ENCODE data around the gene CLDN19. TPM values are rescaled to one million over a fixed set of nuclear protein-coding genes. Genes with fewer than 3 reads are reported as not detected.

Gene CLDN19
- total and polyA plus RNA-seq, 12 donors = 0.06 TPM; not detected in 11

DNA sequence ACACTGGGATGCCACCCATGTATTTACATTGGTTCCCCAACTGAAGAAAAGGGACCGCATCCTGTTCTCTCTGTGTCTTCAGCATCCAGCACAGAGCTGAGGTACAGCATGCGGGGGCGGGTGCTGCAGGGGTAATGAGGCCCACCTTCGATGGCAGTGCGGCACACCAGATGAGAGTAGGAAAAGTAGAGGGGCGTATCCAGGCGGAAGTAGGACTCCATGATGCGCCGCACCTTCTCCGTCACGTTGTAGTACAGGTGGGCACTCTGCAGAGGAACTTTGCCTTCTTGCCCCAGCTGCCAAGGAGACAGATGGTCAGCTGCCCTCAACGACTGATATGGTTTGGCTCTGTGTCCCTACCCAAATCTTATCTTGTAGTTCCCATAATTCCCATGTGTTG, 10.0 kb upstream of the CLDN19 start:
- no peak for DNase-seq
- Histone ChIP-seq H3K27me3 (no peaks in the 10 kb centered on the region), H3K4me3 (no peak overlapping the region), H3K36me3 (peaks cover 6 to 89% (median 48%) of the 10 kb centered on the region in 9 donors), H3K4me1 (peaks cover 0 to 16% (median 0%) of the 10 kb centered on the region in 9 donors), H3K27ac (no peak overlapping the region), H3K9me3 (no peaks in the 10 kb centered on the region)
- 89 to 92% methylated on average over 12 of the region's 12 CpGs for WGBS, 2 donors
- ATAC-seq = no peak
- TF ChIP-seq CTCF (IDR thresholded peaks at IDR 0.05) = no peak
- intact Hi-C loops (cut with DNase I) = loop anchor here in 3 of 10 donors (10.0 kb wide), 3 partner anchors 405 to 595 kb away; partner anchors contain the start of genes FOXJ3 (in 1 of the 3) and GUCA2B (in 1 of the 3)

DNA sequence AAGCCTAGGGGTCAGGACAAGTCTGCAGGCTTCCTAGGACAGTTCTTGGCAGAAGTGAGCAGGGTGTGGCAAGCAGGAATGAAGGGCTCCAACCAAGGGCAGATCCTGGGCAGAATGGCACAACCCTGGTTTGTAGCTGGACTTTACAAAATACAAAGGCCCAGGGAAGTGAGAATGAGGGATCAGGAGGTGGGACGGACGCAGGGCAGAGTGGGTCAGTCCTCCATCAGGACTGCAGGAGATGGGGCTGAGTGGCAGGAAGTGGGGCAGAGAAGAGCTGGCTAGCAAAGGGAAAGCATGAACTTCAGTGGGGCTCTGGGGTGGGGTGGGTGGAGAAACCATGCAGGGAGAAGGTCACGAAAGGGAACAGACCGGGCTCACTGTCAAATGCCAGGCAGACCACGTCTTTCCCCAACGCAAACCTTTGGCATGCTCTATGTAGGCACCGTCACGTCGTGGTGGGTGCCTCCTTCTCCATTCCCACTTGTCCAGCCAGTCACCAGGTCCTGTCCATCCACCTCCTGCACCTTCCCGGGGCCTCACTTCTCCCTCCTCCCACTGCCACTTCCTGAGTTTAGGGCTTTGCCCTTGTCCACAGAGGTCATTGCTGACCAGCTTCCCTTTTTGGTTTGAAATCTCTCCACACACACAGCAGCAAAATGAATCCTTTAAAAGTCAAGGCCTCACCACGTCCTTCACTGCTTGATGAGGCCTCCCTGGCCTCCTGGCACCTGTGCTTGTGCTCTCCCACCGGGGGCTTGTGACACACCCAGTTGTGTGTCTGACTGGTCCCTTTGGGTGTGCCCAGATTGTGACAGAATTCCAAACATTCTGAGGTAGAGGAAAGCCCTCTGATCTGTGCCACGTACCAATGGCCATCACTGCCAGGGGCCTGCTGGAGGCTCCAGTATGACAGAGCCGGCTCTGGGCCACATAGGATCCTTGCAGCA, 8.7 kb upstream of the CLDN19 start:
- peaks cover 0 to 16% (median 0%) of the 10 kb centered on the region in 9 donors for H3K4me1 ChIP-seq
- DNase-seq = no peak
- peaks cover under 1 to 76% (median 39%) of the 10 kb centered on the region in 9 donors for H3K36me3 ChIP-seq
- no peaks in the 10 kb centered on the region for H3K9me3 ChIP-seq
- peak in 1 of 8 donors; percentile 26 for ATAC-seq
- H3K4me3 ChIP-seq = no peak overlapping the region
- peak overlapping the region in 1 of 10 donors; percentile 57 for H3K27ac ChIP-seq
- 86 to 88% methylated on average over 14 of the region's 14 CpGs for WGBS, 2 donors
- H3K27me3 ChIP-seq = no peaks in the 10 kb centered on the region
- intact Hi-C loops (cut with DNase I) = loop anchor here in 8 of 10 donors (5.0 to 10.0 kb wide), 7 partner anchors 161 to 604 kb away; partner anchors contain the start of gene GUCA2B (in 1 of the 8)
- no peak for TF ChIP-seq CTCF (IDR thresholded peaks at IDR 0.05)

DNA sequence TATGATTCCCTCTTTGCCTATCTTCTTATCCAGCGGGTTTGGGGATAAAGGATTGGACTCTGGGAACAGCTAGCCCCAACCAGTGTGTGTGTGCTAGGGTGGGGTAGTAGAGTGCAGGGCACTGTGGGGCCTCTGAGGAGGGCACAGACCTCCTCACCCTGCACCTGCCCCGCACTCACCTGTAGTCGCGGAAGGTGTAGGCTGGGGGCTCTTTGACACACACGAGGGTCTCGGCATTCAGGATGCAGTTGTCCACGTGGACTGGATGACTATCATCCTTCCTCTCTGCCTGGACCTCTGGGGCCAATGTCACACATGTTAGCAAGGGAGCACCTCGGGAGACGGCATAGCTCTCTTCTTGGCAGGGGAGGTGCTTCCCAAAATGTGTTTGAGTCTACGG, 8.0 kb upstream of the CLDN19 start:
- TF ChIP-seq CTCF (IDR thresholded peaks at IDR 0.05) = no peak
- DNase-seq (no peak), ATAC-seq (peak in 2 of 8 donors; percentile 8 to 29)
- H3K36me3 ChIP-seq = peaks cover 0 to 69% (median 34%) of the 10 kb centered on the region in 9 donors
- peaks cover 0 to 16% (median 0%) of the 10 kb centered on the region in 9 donors for H3K4me1 ChIP-seq
- intact Hi-C loops (cut with DNase I) = loop anchor here in 8 of 10 donors (5.0 to 10.0 kb wide), 7 partner anchors 161 to 603 kb away; partner anchors contain the start of gene GUCA2B (in 1 of the 8)
- 82 to 86% methylated on average over 10 of the region's 10 CpGs for WGBS, 2 donors
- H3K27me3 ChIP-seq = no peaks in the 10 kb centered on the region
- no peak overlapping the region for H3K27ac ChIP-seq
- H3K9me3 ChIP-seq = no peaks in the 10 kb centered on the region
- H3K4me3 ChIP-seq = no peak overlapping the region

DNA sequence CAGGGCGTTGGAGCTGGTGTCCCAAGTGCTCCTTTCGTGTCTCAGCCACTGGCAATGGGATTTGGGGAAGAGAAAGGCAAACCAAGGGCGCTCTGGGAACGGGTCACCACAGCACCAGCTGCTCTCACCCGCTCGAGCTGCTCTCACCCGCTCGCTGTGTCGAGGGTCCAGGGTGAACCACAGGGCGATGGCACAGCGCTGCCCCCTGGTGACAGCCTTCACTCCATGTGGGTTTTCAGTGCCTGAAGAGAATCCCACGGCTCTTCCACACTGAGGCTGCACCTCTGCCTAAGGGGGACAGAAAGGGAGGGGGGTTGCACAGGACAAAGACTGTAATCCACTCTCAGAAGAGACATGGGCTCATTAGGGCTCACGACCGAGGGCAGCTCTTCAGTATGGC, 7.1 kb upstream of the CLDN19 start:
- ATAC-seq (peak in 7 of 8 donors; percentile 57 to 74 (median 66)), DNase-seq (peak; percentile 36 to 52)
- peaks cover 0 to 60% (median 28%) of the 10 kb centered on the region in 9 donors for H3K36me3 ChIP-seq
- intact Hi-C loops (cut with DNase I) = loop anchor here in 9 of 10 donors (2.0 to 10.0 kb wide), 8 partner anchors 160 to 602 kb away; partner anchors contain the start of gene GUCA2B (in 1 of the 9)
- no peaks in the 10 kb centered on the region for H3K27me3 ChIP-seq
- no peak overlapping the region for H3K27ac ChIP-seq
- H3K4me3 ChIP-seq = no peak overlapping the region
- peaks cover 0 to 16% (median 0%) of the 10 kb centered on the region in 9 donors for H3K4me1 ChIP-seq
- TF ChIP-seq CTCF (IDR thresholded peaks at IDR 0.05) = peak; percentile 34 to 71 (median 66)
- no peaks in the 10 kb centered on the region for H3K9me3 ChIP-seq
- WGBS, 2 donors = 48 to 55% methylated on average over 14 of the region's 14 CpGs
